ENCODE data around the gene LHX3.
A peak's percentile ranks its signal among the peaks of the same experiment; 100 is the strongest.

Gene LHX3

GRCh38 chr9:136244969-136245218 lies 40.0 kb upstream of the LHX3 start:
- Histone ChIP-seq H3F3A (ENCODE audit: insufficient read depth, low read length) (peaks cover 24% of the 10 kb centered on the region), H3K79me2 (ENCODE audit: low read length) (peaks cover 54% of the 10 kb centered on the region), H3K9me3 (replicated peaks; ENCODE audit: insufficient read depth, low read length) (no peaks in the 10 kb centered on the region), H3K4me3 (ENCODE audit: low read length) (peak overlapping the region; percentile 78), H3K9ac (ENCODE audit: low read length) (peak overlapping the region; percentile 71), H4K20me1 (ENCODE audit: insufficient read depth, low read length) (peaks cover under 1% of the 10 kb centered on the region), H3K4me1 (ENCODE audit: low read length) (peaks cover 27% of the 10 kb centered on the region), H3K4me2 (ENCODE audit: low read depth, low read length) (peak overlapping the region; percentile 98), H3K27me3 (replicated peaks; ENCODE audit: insufficient read depth, low read length) (peaks cover 39% of the 10 kb centered on the region), H3K9me2 (replicated peaks; ENCODE audit: insufficient read depth, low read length) (no peaks in the 10 kb centered on the region), H3K36me3 (replicated peaks; ENCODE audit: insufficient read depth, low read length) (no peaks in the 10 kb centered on the region), H2AFZ (ENCODE audit: low read length) (no peak overlapping the region; the same call in 1 of the 2 replicates), H3K27ac (ENCODE audit: low read length) (peak overlapping the region; percentile 42; the same call in 1 of the 2 replicates)
- TF ChIP-seq EZH2 (optimal IDR thresholded peaks at IDR 0.05; ENCODE audit: low read depth, low read length) (no peak), CTCF (IDR thresholded peaks at IDR 0.05; ENCODE audit: low read length) (no peak), EZH2phosphoT487 (IDR thresholded peaks at IDR 0.05; ENCODE audit: low read length) (no peak)
- DNase-seq: no peak

DNA sequence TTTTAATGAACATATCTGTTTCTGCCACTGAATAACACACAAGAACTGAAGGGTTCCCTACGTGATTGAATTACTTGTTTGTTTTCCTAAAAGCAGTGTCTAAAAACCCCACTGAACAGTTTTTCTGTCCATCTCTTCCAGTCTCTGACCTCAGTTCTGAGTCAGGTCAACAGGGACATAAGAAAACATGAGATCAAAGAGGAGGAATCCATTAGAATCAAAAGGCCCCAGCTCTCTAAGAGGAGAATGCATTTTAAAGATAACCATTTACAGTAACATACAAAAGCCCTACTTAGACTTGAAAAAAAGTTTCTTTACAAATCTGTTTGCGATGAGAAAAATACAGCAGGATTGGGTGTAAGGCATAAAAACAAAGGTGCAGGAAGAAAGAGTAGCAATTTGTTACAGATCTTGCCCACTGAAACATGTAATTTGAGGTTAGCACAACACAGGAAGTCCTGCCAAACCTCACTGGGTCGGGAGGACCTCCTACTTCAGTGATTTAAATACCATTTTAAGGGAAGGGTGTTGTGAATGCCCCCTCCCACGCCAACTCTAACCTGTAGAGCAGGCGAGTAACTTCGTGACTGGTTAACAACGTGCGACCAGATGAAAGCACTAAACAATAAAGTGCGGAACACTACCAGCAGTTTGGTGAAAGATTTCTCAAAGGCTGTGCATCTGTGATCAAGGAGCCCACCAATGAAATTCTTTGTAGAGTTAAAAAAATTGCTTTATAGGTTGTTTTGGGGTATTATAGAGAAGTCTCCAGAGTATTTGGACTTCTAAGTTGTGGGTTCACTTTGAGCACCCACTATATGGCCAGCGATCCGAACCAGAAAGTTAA lies 39.4 kb upstream of the LHX3 start:
- Histone ChIP-seq H3K27me3 (replicated peaks; ENCODE audit: insufficient read depth, low read length) (peaks cover 33% of the 10 kb centered on the region), H2AFZ (ENCODE audit: low read length) (no peak overlapping the region), H3F3A (ENCODE audit: insufficient read depth, low read length) (peaks cover 26% of the 10 kb centered on the region), H3K36me3 (replicated peaks; ENCODE audit: insufficient read depth, low read length) (no peaks in the 10 kb centered on the region), H3K4me3 (ENCODE audit: low read length) (peak overlapping the region; percentile 78), H3K27ac (ENCODE audit: low read length) (peak overlapping the region; percentile 42; the same call in 1 of the 2 replicates), H4K20me1 (ENCODE audit: insufficient read depth, low read length) (peaks cover 6% of the 10 kb centered on the region), H3K4me1 (ENCODE audit: low read length) (peaks cover 32% of the 10 kb centered on the region), H3K9me2 (replicated peaks; ENCODE audit: insufficient read depth, low read length) (no peaks in the 10 kb centered on the region), H3K9ac (ENCODE audit: low read length) (peak overlapping the region; percentile 71; the same call in 1 of the 2 replicates), H3K9me3 (replicated peaks; ENCODE audit: insufficient read depth, low read length) (no peaks in the 10 kb centered on the region), H3K79me2 (ENCODE audit: low read length) (peaks cover 59% of the 10 kb centered on the region), H3K4me2 (ENCODE audit: low read depth, low read length) (peak overlapping the region; percentile 98)
- peak; percentile 21 for DNase-seq
- TF ChIP-seq EZH2phosphoT487 (IDR thresholded peaks at IDR 0.05; ENCODE audit: low read length): no peak
- no peak for TF ChIP-seq EZH2 (optimal IDR thresholded peaks at IDR 0.05; ENCODE audit: low read depth, low read length)
- TF ChIP-seq CTCF (IDR thresholded peaks at IDR 0.05; ENCODE audit: low read length): no peak

GRCh38 chr9:136243631-136244030 lies 38.7 kb upstream of the LHX3 start:
- Histone ChIP-seq H3K4me2 (ENCODE audit: low read depth, low read length) (peak overlapping the region; percentile 98), H3K27ac (ENCODE audit: low read length) (peak overlapping the region; percentile 42; the same call in 1 of the 2 replicates), H3K4me1 (ENCODE audit: low read length) (peaks cover 37% of the 10 kb centered on the region), H3K9me2 (replicated peaks; ENCODE audit: insufficient read depth, low read length) (no peaks in the 10 kb centered on the region), H3K79me2 (ENCODE audit: low read length) (peaks cover 66% of the 10 kb centered on the region), H3F3A (ENCODE audit: insufficient read depth, low read length) (peaks cover 26% of the 10 kb centered on the region), H3K9me3 (replicated peaks; ENCODE audit: insufficient read depth, low read length) (no peaks in the 10 kb centered on the region), H3K36me3 (replicated peaks; ENCODE audit: insufficient read depth, low read length) (no peaks in the 10 kb centered on the region), H3K27me3 (replicated peaks; ENCODE audit: insufficient read depth, low read length) (peaks cover 26% of the 10 kb centered on the region), H3K4me3 (ENCODE audit: low read length) (peak overlapping the region; percentile 78; the same call in 1 of the 2 replicates), H4K20me1 (ENCODE audit: insufficient read depth, low read length) (peaks cover 9% of the 10 kb centered on the region), H2AFZ (ENCODE audit: low read length) (no peak overlapping the region), H3K9ac (ENCODE audit: low read length) (peak overlapping the region; percentile 13; the same call in 1 of the 2 replicates)
- TF ChIP-seq EZH2 (optimal IDR thresholded peaks at IDR 0.05; ENCODE audit: low read depth, low read length) (no peak), CTCF (IDR thresholded peaks at IDR 0.05; ENCODE audit: low read length) (no peak), EZH2phosphoT487 (IDR thresholded peaks at IDR 0.05; ENCODE audit: low read length) (no peak)
- peak; percentile 21 for DNase-seq
